OCI-LY1 (cell line): ENCODE measurements around the gene NKAIN2.
"Not testable (repeated sequence)": the region's sequence is repeated elsewhere in the genome, so short reads cannot be mapped to it uniquely, and the experiment has no call there.

Experiments used
- H2AFZ ChIP-seq: fragments of 200-600 bp; sonication (generic), shearing (Covaris generic); 2 replicates; pipeline ENCODE4 v1.6.0; 2014; ENCODE audit warnings: antibody characterized with exemption, mild to moderate bottlenecking, low read length
- H3F3A ChIP-seq: fragments of 200-600 bp; sonication (generic), shearing (Covaris generic); 2 replicates; pipeline ENCODE4 v1.6.0; 2014; ENCODE audit warnings: mild to moderate bottlenecking, antibody characterized with exemption, low read length, moderate library complexity; ENCODE audit not compliant: insufficient read depth
- H3K27ac ChIP-seq: fragments of 200-600 bp; sonication (generic); 2 replicates; pipeline ENCODE4 v1.5.1; 2014; ENCODE audit warnings: low read length, mixed run types, mild to moderate bottlenecking, low read depth; ENCODE audit not compliant: poor library complexity, severe bottlenecking
- H3K27me3 ChIP-seq: fragments of 200-600 bp; sonication (generic); 2 replicates; pipeline ENCODE4 v1.6.0; 2014; ENCODE audit warnings: antibody characterized with exemption, mild to moderate bottlenecking, low read length, moderate library complexity; ENCODE audit not compliant: insufficient read depth
- H3K36me3 ChIP-seq: fragments of 200-600 bp; sonication (generic); 2 replicates; pipeline ENCODE4 v1.6.1; 2014; ENCODE audit warnings: mild to moderate bottlenecking, antibody characterized with exemption, low read length, moderate library complexity, mixed read lengths; ENCODE audit not compliant: insufficient read depth
- H3K4me1 ChIP-seq: fragments of 200-600 bp; sonication (generic); 2 replicates; pipeline ENCODE4 v1.5.1; 2014; ENCODE audit warnings: mild to moderate bottlenecking, low read length, moderate library complexity; ENCODE audit not compliant: insufficient read depth, severe bottlenecking
- H3K4me2 ChIP-seq: fragments of 200-600 bp; sonication (generic), shearing (Covaris generic); 2 replicates; pipeline ENCODE4 v1.6.1; 2014; ENCODE audit warnings: low read length
- H3K4me3 ChIP-seq: fragments of 200-600 bp; sonication (generic); 2 replicates; pipeline ENCODE4 v1.5.1; 2014; ENCODE audit warnings: low read length, low read depth, mild to moderate bottlenecking, mixed read lengths; ENCODE audit not compliant: poor library complexity, severe bottlenecking
- H3K79me2 ChIP-seq: fragments of 200-600 bp; shearing (Covaris generic); 2 replicates; pipeline ENCODE4 v1.6.1; 2016; ENCODE audit warnings: mixed run types, low read length, mixed read lengths; ENCODE audit not compliant: insufficient read depth
- H3K9ac ChIP-seq: fragments of 200-600 bp; sonication (generic), shearing (Covaris generic); 2 replicates; pipeline ENCODE4 v1.6.1; 2014; ENCODE audit warnings: mild to moderate bottlenecking, low read length, mixed read lengths
- H3K9me2 ChIP-seq: fragments of 200-600 bp; sonication (generic), shearing (Covaris generic); 2 replicates; pipeline ENCODE4 v1.6.1; 2014; ENCODE audit warnings: low read depth, mild to moderate bottlenecking, low read length, mixed read lengths
- H3K9me3 ChIP-seq: fragments of 200-600 bp; shearing (Covaris generic); 2 replicates; pipeline ENCODE4 v1.6.1; 2014; ENCODE audit warnings: low read length, mixed read lengths
- H4K20me1 ChIP-seq: fragments of 200-600 bp; sonication (generic), shearing (Covaris generic); 2 replicates; pipeline ENCODE4 v1.6.0; 2016; ENCODE audit warnings: mild to moderate bottlenecking, low read length; ENCODE audit not compliant: insufficient read depth
- CTCF ChIP-seq: fragments of 200-600 bp; sonication (generic), shearing (Covaris generic); IDR thresholded peaks from 2 replicates; pipeline ENCODE4 v1.5.1; 2017; ENCODE audit warnings: mild to moderate bottlenecking, antibody characterized with exemption, low read length, moderate library complexity, mixed read lengths
- EZH2 ChIP-seq: fragments of 200-600 bp; sonication (generic), shearing (Covaris generic); IDR thresholded peaks from 2 replicates; pipeline ENCODE4 v1.8.0; 2017; ENCODE audit warnings: borderline replicate concordance, mixed run types, mild to moderate bottlenecking, antibody characterized with exemption, low read length, moderate library complexity, mixed read lengths

The NKAIN2 gene

GRCh38 chr6:124237911-124238310 is 434.2 kb downstream of the NKAIN2 start:
- Histone ChIP-seq H3K27me3 (no peaks in the 10 kb centered on the region), H3K4me2 (no peak overlapping the region), H3F3A (no peaks in the 10 kb centered on the region), H3K36me3 (no peaks in the 10 kb centered on the region), H4K20me1 (no peaks in the 10 kb centered on the region), H3K9me2 (no peaks in the 10 kb centered on the region), H2AFZ (no peak overlapping the region), H3K4me3 (no peak overlapping the region), H3K9me3 (no peaks in the 10 kb centered on the region), H3K4me1 (no peaks in the 10 kb centered on the region), H3K27ac (no peak overlapping the region), H3K79me2 (no peaks in the 10 kb centered on the region), H3K9ac (no peak overlapping the region)
- TF ChIP-seq EZH2: no peak

- not testable (repeated sequence) for H3K27ac ChIP-seq, H3K9me2 ChIP-seq, H3K4me1 ChIP-seq, H3K27me3 ChIP-seq, H3K79me2 ChIP-seq, H3K4me2 ChIP-seq, H3K9me3 ChIP-seq, H3K9ac ChIP-seq, H2AFZ ChIP-seq, H3F3A ChIP-seq, H4K20me1 ChIP-seq, H3K36me3 ChIP-seq, H3K4me3 ChIP-seq
These were observed 434.7 kb downstream of the NKAIN2 start for GRCh38 chr6:124238408-124238807.

- no peaks in the 10 kb centered on the region for H3K79me2 ChIP-seq
- H3K4me2 ChIP-seq: no peak overlapping the region
- H3K4me1 ChIP-seq: no peaks in the 10 kb centered on the region
- H3F3A ChIP-seq: no peaks in the 10 kb centered on the region
- H3K9me2 ChIP-seq: no peaks in the 10 kb centered on the region
- no peak overlapping the region for H3K4me3 ChIP-seq
- no peaks in the 10 kb centered on the region for H3K36me3 ChIP-seq
- TF ChIP-seq EZH2: no peak
- TF ChIP-seq CTCF: no peak
- H4K20me1 ChIP-seq: no peaks in the 10 kb centered on the region
- H3K27me3 ChIP-seq: no peaks in the 10 kb centered on the region
- H3K9ac ChIP-seq: no peak overlapping the region
- no peak overlapping the region for H2AFZ ChIP-seq
- no peaks in the 10 kb centered on the region for H3K9me3 ChIP-seq
- H3K27ac ChIP-seq: no peak overlapping the region
These were observed 451.4 kb downstream of the NKAIN2 start for GRCh38 chr6:124254941-124255685.

- H3K9ac ChIP-seq: no peak overlapping the region
- no peak overlapping the region for H3K4me3 ChIP-seq
- H3K9me3 ChIP-seq: no peaks in the 10 kb centered on the region
- TF ChIP-seq CTCF: no peak
- no peak for TF ChIP-seq EZH2
- H3K27me3 ChIP-seq: no peaks in the 10 kb centered on the region
- no peak overlapping the region for H2AFZ ChIP-seq
- no peak overlapping the region for H3K4me2 ChIP-seq
- H3K79me2 ChIP-seq: no peaks in the 10 kb centered on the region
- no peaks in the 10 kb centered on the region for H3F3A ChIP-seq
- H3K27ac ChIP-seq: no peak overlapping the region
- H4K20me1 ChIP-seq: no peaks in the 10 kb centered on the region
- H3K9me2 ChIP-seq: no peaks in the 10 kb centered on the region
- no peaks in the 10 kb centered on the region for H3K36me3 ChIP-seq
- H3K4me1 ChIP-seq: no peaks in the 10 kb centered on the region
These were observed 456.7 kb downstream of the NKAIN2 start for GRCh38 chr6:124260337-124260736.
